HEK293T (cell line): ENCODE data around the gene EIF4EBP2.

Experiments
- CTCF ChIA-PET: fragments of 350-600 bp; formaldehyde crosslinking; extraction: SDS; loops from one replicate; lab custom pipeline; 2021; ENCODE audit warnings: antibody characterized with exemption, inconsistent platforms; lab: Yijun Ruan, JAX
- POLR2A ChIA-PET: fragments of 350-600 bp; formaldehyde crosslinking; extraction: SDS; loops from one replicate; lab custom pipeline; 2020; ENCODE audit warnings: antibody characterized with exemption, inconsistent platforms; lab: Yijun Ruan, JAX
- DNase-seq: peaks from one replicate; pipeline ENCODE4 v3.0.0; 2012; ENCODE audit warnings: mixed read lengths; ENCODE audit errors: extremely low spot score
- ARNT ChIP-seq: fragments of 450-650 bp; IDR thresholded peaks from 2 replicates; pipeline ENCODE4 v1.6.1; 2017; ENCODE audit warnings: mild to moderate bottlenecking
- BHLHE40 ChIP-seq: fragments of 450-650 bp; IDR thresholded peaks from 2 replicates; pipeline ENCODE4 v1.6.1; 2016; ENCODE audit warnings: mild to moderate bottlenecking, moderate library complexity, borderline replicate concordance
- CTBP1 ChIP-seq: fragments of 450-650 bp; IDR thresholded peaks from 2 replicates; pipeline ENCODE4 v1.6.1; 2016; ENCODE audit warnings: borderline replicate concordance
- ELF4 ChIP-seq: fragments of 450-650 bp; IDR thresholded peaks from 2 replicates; pipeline ENCODE4 v1.6.1; 2017; ENCODE audit warnings: antibody characterized with exemption
- FOXA1 ChIP-seq: fragments of 450-650 bp; IDR thresholded peaks from 2 replicates; pipeline ENCODE4 v1.6.1; 2016; ENCODE audit warnings: mild to moderate bottlenecking
- FOXK2 ChIP-seq: fragments of 450-650 bp; IDR thresholded peaks from 2 replicates; pipeline ENCODE4 v1.6.1; 2016; ENCODE audit warnings: mild to moderate bottlenecking
- FOXM1 ChIP-seq: fragments of 450-650 bp; IDR thresholded peaks from 2 replicates; pipeline ENCODE4 v1.6.1; 2017; ENCODE audit warnings: mild to moderate bottlenecking, borderline replicate concordance
- HDGF ChIP-seq: fragments of 450-650 bp; IDR thresholded peaks from 2 replicates; pipeline ENCODE4 v1.6.1; 2017; ENCODE audit warnings: antibody characterized with exemption, borderline replicate concordance
- L3MBTL2 ChIP-seq: fragments of 450-650 bp; conservative IDR thresholded peaks from 2 replicates; pipeline ENCODE4 v1.6.1; 2016; ENCODE audit warnings: mild to moderate bottlenecking
- LEF1 ChIP-seq: fragments of 450-650 bp; IDR thresholded peaks from 2 replicates; pipeline ENCODE4 v1.6.1; 2017; ENCODE audit warnings: mild to moderate bottlenecking, borderline replicate concordance
- NFRKB ChIP-seq: fragments of 450-650 bp; IDR thresholded peaks from 2 replicates; pipeline ENCODE4 v1.6.1; 2016; ENCODE audit warnings: mild to moderate bottlenecking, moderate library complexity
- SP1 ChIP-seq: fragments of 450-650 bp; IDR thresholded peaks from 2 replicates; pipeline ENCODE4 v1.6.1; 2017
- SUZ12 ChIP-seq: fragments of 450-650 bp; IDR thresholded peaks from 2 replicates; pipeline ENCODE4 v1.6.1; 2016; ENCODE audit warnings: mild to moderate bottlenecking
- TARDBP ChIP-seq: fragments of 450-650 bp; IDR thresholded peaks from 2 replicates; pipeline ENCODE4 v1.6.1; 2016
- ZNF384 ChIP-seq: fragments of 450-650 bp; IDR thresholded peaks from 2 replicates; pipeline ENCODE4 v1.6.1; 2016
- TF ChIP-seq, protein P1 (sequence below): fragments of 450-650 bp; IDR thresholded peaks from 2 replicates; pipeline ENCODE4 v1.6.1; 2016

The EIF4EBP2 gene

DNA sequence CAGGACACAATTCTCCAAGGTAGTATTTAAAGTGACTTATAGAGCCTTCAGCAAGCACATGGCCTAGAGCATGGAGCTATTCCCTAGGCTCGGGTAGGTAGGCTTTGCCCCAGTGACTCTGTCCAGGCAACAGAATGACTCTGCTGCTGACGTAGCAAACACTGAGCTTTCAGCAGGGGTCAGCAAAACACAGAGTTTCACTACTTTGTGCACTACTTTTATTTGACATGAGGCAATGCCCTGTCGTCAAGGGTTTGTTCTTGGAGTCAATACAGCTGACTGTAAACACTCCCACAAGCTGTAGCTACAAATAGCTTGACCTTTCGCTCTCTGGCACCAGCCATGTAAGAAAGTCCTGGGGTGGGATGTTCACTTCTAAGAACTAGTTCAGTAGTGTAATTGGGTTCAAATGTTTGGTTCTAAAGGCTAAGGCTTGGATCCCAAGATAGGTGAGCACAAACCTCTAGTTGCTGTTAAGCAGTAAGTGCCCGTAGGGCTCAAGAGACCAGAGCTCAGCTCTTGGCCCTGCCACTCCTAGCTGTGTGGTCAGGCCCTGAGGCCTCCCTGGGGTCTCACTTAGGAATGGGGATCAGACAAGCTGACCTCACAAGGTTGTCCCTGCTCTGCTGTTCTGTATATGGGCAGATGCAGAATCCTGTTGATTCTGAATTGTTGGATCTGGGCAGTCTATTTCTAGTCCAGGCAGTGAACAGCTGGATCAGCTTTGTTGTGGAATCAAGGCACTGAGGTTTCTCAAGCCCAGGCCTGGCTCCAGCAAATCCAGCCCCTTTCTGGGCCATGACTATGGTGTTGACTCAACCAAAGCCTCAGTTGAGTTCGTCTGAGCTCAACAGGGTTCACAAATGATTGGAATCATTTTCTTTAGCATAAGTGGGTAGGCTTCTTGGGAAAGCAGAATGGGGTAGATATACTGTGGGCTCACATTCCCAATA is 26.8 kb downstream of the EIF4EBP2 start:
- POLR2A ChIA-PET: no interaction called here
- no peak for DNase-seq
- CTCF ChIA-PET: interaction anchor here (0.6 kb wide), 1 partner anchor 166 kb away, joined by 3 read pairs; no protein-coding TSS in a partner anchor
- TF ChIP-seq, protein P1, sequence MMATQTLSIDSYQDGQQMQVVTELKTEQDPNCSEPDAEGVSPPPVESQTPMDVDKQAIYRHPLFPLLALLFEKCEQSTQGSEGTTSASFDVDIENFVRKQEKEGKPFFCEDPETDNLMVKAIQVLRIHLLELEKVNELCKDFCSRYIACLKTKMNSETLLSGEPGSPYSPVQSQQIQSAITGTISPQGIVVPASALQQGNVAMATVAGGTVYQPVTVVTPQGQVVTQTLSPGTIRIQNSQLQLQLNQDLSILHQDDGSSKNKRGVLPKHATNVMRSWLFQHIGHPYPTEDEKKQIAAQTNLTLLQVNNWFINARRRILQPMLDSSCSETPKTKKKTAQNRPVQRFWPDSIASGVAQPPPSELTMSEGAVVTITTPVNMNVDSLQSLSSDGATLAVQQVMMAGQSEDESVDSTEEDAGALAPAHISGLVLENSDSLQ: no peak
- no peak for TF ChIP-seq SP1
- TF ChIP-seq ARNT: no peak
- TF ChIP-seq ELF4: no peak
- TF ChIP-seq ZNF384: no peak
- no peak for TF ChIP-seq FOXK2
- no peak for TF ChIP-seq SUZ12
- TF ChIP-seq TARDBP: no peak
- no peak for TF ChIP-seq BHLHE40
- no peak for TF ChIP-seq HDGF

GRCh38 chr10:70432101-70432500 is 28.2 kb downstream of the EIF4EBP2 start:
- TF ChIP-seq FOXK2 (no peak), CTBP1 (no peak), ELF4 (no peak), FOXA1 (no peak), TARDBP (no peak)
- DNase-seq: no peak
- ChIA-PET POLR2A (no interaction called here), CTCF (no interaction called here)

DNA sequence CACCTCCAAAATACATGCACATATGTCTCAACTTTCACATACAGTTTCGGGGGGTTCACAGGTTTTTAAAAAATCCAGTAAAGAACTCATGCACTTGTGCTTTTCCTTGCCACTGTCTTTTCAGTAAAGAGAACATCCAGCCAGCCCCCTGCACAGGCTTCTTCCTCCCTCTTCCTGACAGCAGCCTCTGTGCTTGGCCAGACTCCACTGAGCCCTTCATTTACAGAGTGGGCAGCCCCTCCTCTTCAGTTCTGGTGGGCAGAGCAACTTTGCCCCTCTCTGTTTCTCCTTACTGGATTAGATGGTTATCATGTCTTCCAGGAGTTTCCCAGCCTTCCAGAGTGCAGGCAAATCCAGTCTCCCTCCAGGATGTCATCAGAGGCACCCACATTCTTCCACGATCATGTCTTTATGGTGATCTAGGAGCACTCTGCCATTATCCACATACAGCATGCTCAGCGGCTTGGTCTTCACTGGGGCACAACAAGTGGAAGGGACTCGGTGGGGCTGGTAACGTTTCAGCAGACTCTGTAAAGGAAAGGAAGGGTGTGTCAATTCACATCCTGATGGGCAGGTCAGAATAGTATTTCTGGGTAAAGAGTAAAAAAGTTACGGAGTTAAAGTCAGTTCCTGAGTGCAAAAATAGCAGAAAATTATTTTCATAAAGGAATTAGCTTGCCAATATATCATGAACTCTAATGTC is 28.8 kb downstream of the EIF4EBP2 start:
- TF ChIP-seq BHLHE40: no peak
- DNase-seq: no peak
- CTCF ChIA-PET: interaction anchor here (0.7 kb wide), 1 partner anchor 983 kb away, joined by 4 read pairs; no protein-coding TSS in a partner anchor
- POLR2A ChIA-PET: no interaction called here

DNA sequence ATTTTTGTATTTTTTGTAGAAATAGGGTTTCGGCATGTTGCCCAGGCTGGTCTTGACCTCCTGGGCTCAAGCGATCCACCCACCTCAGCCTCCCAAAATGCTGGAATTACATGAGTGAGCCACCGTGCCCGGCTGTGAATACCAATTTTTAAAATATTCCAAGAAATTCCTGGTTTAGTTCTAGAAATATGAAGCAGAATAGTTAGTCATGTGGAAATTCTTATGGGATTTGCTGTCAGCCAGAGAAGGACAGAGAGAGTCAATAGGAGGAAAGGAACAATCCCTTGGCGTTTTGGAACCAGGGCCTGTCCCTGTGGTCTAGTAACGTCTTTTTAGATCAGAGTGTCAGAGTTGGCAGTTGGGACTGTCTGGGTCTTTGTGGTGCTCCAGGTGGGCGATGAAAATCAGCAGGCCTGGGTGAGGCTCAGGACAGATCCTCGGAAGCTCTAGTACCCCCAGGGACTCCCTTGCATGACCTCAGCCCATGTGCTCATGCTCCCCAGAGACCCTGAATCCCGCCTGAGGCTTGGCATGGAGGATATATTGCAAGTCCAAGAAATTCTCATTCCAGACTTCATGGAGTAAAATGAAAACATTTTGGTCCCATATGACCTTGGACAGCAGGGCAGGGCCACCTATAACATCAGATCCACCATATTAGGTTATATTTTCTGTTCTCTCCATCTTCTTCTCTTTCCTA is 29.8 kb downstream of the EIF4EBP2 start:
- POLR2A ChIA-PET: no interaction called here
- TF ChIP-seq SUZ12: no peak
- no peak for TF ChIP-seq ZNF384
- no peak for TF ChIP-seq CTBP1
- CTCF ChIA-PET: no interaction called here
- DNase-seq: no peak

DNA sequence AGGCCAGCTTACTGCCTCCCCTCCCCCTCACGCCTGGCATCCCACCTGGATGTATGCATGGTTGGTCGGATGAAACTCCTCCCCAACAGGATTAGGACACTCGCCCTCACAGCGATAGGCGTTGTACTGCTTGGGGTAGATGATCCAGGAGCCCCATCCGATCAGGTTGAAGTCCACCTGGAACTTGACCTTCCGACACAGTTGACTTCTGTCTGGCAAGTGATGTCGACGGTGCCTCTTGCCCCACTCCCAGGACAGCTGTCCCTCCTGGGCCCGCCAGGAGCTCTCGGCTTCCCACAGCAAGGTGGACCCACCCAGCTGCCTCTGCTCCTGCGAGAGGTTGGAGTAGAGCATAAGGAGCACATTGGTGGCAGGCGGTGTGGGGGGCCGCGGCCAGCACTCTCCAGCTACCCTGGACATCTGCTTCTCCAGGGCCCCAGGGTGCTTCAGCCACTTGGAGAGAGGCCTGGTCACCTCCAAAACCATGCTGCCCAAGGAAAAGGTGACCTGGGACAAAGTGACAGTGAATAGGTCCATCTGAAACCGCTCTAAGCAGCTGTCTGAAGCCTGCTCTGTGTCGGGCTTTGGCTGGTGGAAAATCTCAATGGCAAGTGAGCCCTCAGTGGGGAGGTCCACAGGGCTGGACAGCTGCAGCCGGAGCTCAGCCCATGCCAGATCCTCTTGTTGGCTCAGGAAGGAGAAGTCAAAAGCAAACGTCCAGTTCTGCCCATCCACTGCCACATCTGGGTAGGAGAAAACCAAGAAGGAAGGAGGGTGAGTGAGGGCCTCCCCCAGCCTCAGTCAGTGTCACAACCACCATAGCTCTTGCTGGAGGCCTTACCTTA is 31.5 kb downstream of the EIF4EBP2 start:
- ChIA-PET POLR2A (interaction anchor here (0.6 kb wide), 1 partner anchor 31 kb away, joined by 3 read pairs; the partner anchor contains the start of gene EIF4EBP2), CTCF (interaction anchor here (0.8 kb wide), 1 partner anchor 18 kb away, joined by 3 read pairs; no protein-coding TSS in a partner anchor)
- TF ChIP-seq TARDBP (no peak), ZNF384 (no peak), BHLHE40 (no peak), NFRKB (no peak), FOXM1 (no peak), FOXK2 (no peak), ELF4 (no peak), ARNT (no peak), SP1 (no peak)
- TF ChIP-seq, protein P1: no peak
- DNase-seq: no peak

DNA sequence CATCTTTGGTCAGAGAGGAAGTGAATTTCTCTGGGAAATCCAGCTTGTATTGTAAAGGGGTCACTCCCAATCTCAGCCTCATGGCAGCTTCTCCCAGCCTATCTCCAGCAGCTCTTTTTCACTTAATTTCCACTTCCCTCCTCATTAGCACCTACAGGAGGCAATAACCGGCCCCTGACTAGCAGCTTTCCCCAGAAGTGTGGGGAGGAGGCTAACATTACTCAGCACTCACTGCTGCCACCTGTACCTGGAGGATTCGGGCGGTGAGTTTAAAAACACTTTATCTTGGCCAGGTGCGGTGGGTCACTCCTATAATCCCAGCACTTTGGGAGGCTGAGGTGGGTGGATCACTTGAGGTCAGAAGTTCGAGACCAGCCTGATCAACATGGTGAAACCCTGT is 33.8 kb downstream of the EIF4EBP2 start:
- DNase-seq: no peak
- CTCF ChIA-PET: no interaction called here
- TF ChIP-seq ZNF384: no peak
- no peak for TF ChIP-seq CTBP1
- no peak for TF ChIP-seq ARNT
- TF ChIP-seq BHLHE40: no peak
- no peak for TF ChIP-seq L3MBTL2
- TF ChIP-seq FOXM1: no peak
- no peak for TF ChIP-seq ELF4
- TF ChIP-seq SUZ12: no peak
- TF ChIP-seq, protein P1: no peak
- TF ChIP-seq NFRKB: no peak
- TF ChIP-seq LEF1: no peak
- TF ChIP-seq HDGF: no peak
- no peak for TF ChIP-seq FOXA1
- no peak for TF ChIP-seq FOXK2
- TF ChIP-seq TARDBP: no peak
- TF ChIP-seq SP1: no peak
- POLR2A ChIA-PET: interaction anchor here (1.4 kb wide), 1 partner anchor 11 kb away, joined by 3 read pairs; no protein-coding TSS in a partner anchor
